ENCODE results near the gene SHROOM3.

The SHROOM3 gene

DNA sequence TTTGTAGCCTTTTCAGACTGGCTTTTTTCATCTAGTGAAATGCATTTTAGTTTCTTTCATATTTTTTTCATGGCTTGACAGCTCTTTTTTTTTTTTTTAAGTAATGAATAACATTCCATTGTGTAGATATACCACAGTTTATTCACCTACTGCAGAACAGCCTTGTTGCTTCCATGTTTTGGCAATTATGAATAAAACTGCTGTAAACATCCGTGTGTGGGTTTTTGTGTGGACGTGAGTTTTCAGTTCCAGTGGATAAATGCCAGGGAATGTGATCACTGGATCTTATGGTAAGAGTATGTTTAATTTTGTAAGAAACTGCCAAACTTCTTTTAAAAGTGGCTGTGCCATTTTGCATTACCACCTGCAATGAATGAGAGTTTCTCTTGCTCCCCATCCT is 302.2 kb downstream of the SHROOM3 start:
- no peak for TF ChIP-seq CTCF (IDR thresholded peaks at IDR 0.05; ENCODE audit: low read depth, low read length)
- DNase-seq (ENCODE audit: low read depth in 2 of 2) = peak in 1 of 2 donors; percentile 12

DNA sequence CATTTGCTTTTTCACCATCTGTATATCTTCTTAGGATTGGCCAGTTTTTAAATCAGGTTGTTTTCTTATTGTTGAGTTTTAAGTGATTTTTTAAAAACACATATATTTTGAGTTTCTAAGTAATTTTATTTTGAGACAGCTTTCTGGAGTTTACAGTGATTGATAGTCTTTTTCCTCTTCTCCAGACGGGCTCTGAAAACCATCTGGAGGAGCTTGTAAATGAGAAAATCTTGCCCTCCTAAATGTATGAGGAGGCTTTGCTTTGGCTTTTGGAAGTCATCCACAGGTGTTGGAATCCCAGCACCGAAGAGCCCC is 302.7 kb downstream of the SHROOM3 start:
- H3K4me3 ChIP-seq (replicated peaks in 1 of 2; ENCODE audit: low read depth in 2 of 2, low read length in 2 of 2) = no peak overlapping the region
- no peak for TF ChIP-seq CTCF (IDR thresholded peaks at IDR 0.05; ENCODE audit: low read depth, low read length)
- no peak for DNase-seq (ENCODE audit: low read depth in 2 of 2)

More for the DNA sequence above, 302.2 kb downstream of the SHROOM3 start:
- no peak overlapping the region for H3K4me3 ChIP-seq (replicated peaks in 1 of 2; ENCODE audit: low read depth in 2 of 2, low read length in 2 of 2)

GRCh38 chr4:76738086-76738931 is 303.3 kb downstream of the SHROOM3 start:
- TF ChIP-seq CTCF (IDR thresholded peaks at IDR 0.05; ENCODE audit: low read depth, low read length) = no peak
- H3K4me3 ChIP-seq (replicated peaks in 1 of 2; ENCODE audit: low read depth in 2 of 2, low read length in 2 of 2) = no peak overlapping the region
- DNase-seq (ENCODE audit: low read depth in 2 of 2) = peak; percentile 70 to 84

DNA sequence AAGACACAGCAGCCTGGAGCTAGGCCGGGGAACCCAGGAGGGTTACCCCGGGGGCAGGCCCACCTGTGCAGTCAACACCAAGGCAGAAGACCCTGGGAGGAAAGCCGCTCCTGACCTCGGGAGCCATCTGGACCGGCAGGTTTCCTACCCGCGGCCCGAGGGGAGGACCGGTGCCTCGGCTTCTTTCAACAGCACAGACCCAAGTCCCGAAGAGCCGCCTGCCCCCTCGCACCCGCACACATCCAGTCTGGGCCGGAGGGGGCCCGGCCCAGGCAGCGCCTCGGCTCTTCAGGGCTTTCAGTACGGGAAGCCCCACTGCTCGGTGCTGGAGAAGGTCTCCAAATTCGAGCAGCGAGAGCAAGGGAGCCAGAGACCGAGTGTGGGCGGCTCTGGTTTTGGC is 305.2 kb downstream of the SHROOM3 start:
- no peak for TF ChIP-seq CTCF (IDR thresholded peaks at IDR 0.05; ENCODE audit: low read depth, low read length)
- DNase-seq (ENCODE audit: low read depth in 2 of 2) = no peak
- H3K4me3 ChIP-seq (replicated peaks in 1 of 2; ENCODE audit: low read depth in 2 of 2, low read length in 2 of 2) = no peak overlapping the region

DNA sequence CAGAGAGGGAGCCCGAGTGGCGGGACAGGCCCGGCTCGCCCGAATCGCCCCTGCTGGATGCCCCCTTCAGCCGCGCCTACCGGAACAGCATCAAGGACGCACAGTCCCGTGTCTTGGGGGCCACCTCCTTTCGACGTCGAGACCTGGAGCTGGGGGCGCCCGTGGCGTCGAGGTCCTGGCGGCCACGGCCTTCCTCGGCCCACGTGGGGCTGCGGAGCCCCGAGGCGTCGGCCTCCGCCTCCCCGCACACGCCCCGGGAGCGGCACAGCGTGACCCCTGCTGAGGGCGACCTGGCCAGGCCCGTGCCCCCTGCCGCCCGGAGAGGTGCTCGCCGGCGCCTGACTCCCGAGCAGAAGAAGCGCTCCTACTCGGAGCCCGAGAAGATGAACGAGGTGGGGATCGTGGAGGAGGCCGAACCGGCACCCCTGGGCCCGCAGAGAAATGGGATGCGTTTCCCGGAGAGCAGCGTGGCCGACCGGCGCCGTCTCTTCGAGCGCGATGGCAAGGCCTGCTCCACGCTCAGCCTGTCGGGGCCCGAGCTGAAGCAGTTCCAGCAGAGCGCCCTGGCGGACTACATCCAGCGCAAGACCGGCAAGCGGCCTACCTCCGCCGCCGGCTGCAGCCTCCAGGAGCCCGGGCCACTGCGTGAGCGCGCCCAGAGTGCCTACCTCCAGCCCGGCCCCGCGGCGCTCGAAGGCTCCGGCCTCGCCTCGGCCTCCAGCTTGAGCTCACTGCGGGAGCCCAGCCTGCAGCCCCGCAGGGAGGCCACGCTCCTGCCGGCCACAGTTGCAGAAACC is 306.0 kb downstream of the SHROOM3 start:
- DNase-seq (ENCODE audit: low read depth in 2 of 2) = no peak
- no peak for TF ChIP-seq CTCF (IDR thresholded peaks at IDR 0.05; ENCODE audit: low read depth, low read length)
- no peak overlapping the region for H3K4me3 ChIP-seq (replicated peaks in 1 of 2; ENCODE audit: low read depth in 2 of 2, low read length in 2 of 2)

DNA sequence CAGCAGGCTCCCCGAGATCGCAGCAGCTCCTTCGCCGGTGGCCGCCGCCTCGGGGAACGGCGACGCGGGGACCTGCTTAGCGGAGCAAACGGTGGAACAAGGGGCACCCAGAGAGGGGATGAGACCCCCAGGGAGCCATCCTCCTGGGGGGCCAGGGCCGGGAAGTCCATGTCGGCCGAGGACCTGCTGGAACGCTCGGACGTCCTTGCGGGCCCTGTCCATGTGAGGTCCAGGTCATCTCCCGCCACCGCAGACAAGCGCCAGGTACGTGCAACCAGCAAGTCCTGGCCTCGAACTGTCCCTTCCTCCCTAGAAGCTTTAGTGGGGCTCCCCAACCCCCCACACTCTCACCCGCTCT is 306.6 kb downstream of the SHROOM3 start:
- TF ChIP-seq CTCF (IDR thresholded peaks at IDR 0.05; ENCODE audit: low read depth, low read length) = no peak
- DNase-seq (ENCODE audit: low read depth in 2 of 2) = no peak
- H3K4me3 ChIP-seq (replicated peaks in 1 of 2; ENCODE audit: low read depth in 2 of 2, low read length in 2 of 2) = no peak overlapping the region
